Endothelial cell of umbilical vein (primary cell): ENCODE results near the gene ASPSCR1. TPM values are rescaled to one million over a fixed set of nuclear protein-coding genes. Genes with fewer than 3 reads are reported as not detected.
A peak's percentile ranks its signal among the peaks of the same experiment; 100 is the strongest.

Experiments used
- BruUV-seq: library from RNA; stranded (reverse); fragments of 400-500 nt; replicated peaks from 2 replicates; lab custom pipeline; 2021; lab: Mats Ljungman, UMichigan
- CTCF ChIA-PET: fragments of 300-600, 350-600 bp; sonication (Branson Sonifier 250); formaldehyde crosslinking; loops from one replicate; lab custom pipeline; 2021; ENCODE audit warnings: antibody characterized with exemption, inconsistent platforms; lab: Charles Lee
- POLR2A ChIA-PET: fragments of 300-600, 350-600 bp; sonication (Branson Sonifier 250); formaldehyde crosslinking; loops from one replicate; lab custom pipeline; 2021; ENCODE audit warnings: antibody characterized with exemption, inconsistent platforms; lab: Charles Lee
- DNase-seq: peaks from one replicate; pipeline ENCODE4 v3.0.0-alpha.2; 2011; ENCODE audit warnings: low read depth, low spot score
- FAIRE-seq: peaks from 2 replicates; lab custom pipeline; 2011; peaks lifted over from hg19 to GRCh38; lab: Jason Lieb, UNC
- H2AFZ ChIP-seq: 2 replicates; pipeline ENCODE4 v1.6.0; 2012; ENCODE audit warnings: low read depth, low read length, control low read depth, inconsistent platforms
- H3K27ac ChIP-seq: 2 replicates; pipeline ENCODE4 v1.5.1; 2011; ENCODE audit warnings: low read depth, mild to moderate bottlenecking, control low read depth, low read length, moderate library complexity; ENCODE audit not compliant: insufficient read depth
- H3K27me3 ChIP-seq, 2 experiments: 2 replicates each; pipeline versions ENCODE4 v1.6.0 to v1.6.1; 2011; ENCODE audit warnings: low read length in 2 of 2, mixed read lengths in 1 of 2; ENCODE audit not compliant: control insufficient read depth in 2 of 2, insufficient read depth in 2 of 2
- H3K36me3 ChIP-seq, 2 experiments: 2 replicates in 1 of 2; 3 replicates in 1 of 2; pipeline ENCODE4 v1.5.1; 2011; ENCODE audit warnings: low read length in 2 of 2, mild to moderate bottlenecking in 1 of 2, moderate library complexity in 1 of 2; ENCODE audit not compliant: control insufficient read depth in 2 of 2, insufficient read depth in 2 of 2; ENCODE audit errors: extremely low read depth in 1 of 2
- H3K4me1 ChIP-seq: 3 replicates; pipeline ENCODE4 v1.5.1; 2011; ENCODE audit warnings: mild to moderate bottlenecking, low read length; ENCODE audit not compliant: control insufficient read depth, insufficient read depth; ENCODE audit errors: extremely low read depth
- H3K4me2 ChIP-seq: 2 replicates; pipeline ENCODE4 v1.6.1; 2011; ENCODE audit warnings: low read length, control low read depth, mixed read lengths; ENCODE audit not compliant: insufficient read depth
- H3K4me3 ChIP-seq, 3 experiments: fragments of 200-600 bp in 1 of 3; sonication (generic), shearing (Covaris generic) in 1 of 3; replicated peaks in 1 of 3; 2 replicates each; pipeline ENCODE4 v1.5.1; 2011 to 2016; ENCODE audit warnings: control low read depth in 3 of 3, low read length in 3 of 3, mild to moderate bottlenecking in 2 of 3, inconsistent platforms in 1 of 3, low read depth in 1 of 3, moderate library complexity in 1 of 3; ENCODE audit not compliant: insufficient read depth in 1 of 3
- H3K79me2 ChIP-seq: 2 replicates; pipeline ENCODE4 v1.6.0; 2012; ENCODE audit warnings: low read length, inconsistent platforms; ENCODE audit not compliant: control insufficient read depth, insufficient read depth
- H3K9ac ChIP-seq: replicated peaks from 2 replicates; pipeline ENCODE3; 2011; ENCODE audit warnings: low read length, control low read depth; ENCODE audit not compliant: insufficient read depth; ENCODE audit errors: extremely low read depth
- H3K9me1 ChIP-seq: replicated peaks from 3 replicates; pipeline ENCODE4 v1.6.0; 2011; ENCODE audit warnings: mild to moderate bottlenecking, low read length; ENCODE audit not compliant: control insufficient read depth, insufficient read depth; ENCODE audit errors: extremely low read depth
- H3K9me3 ChIP-seq: replicated peaks from 2 replicates; pipeline ENCODE4 v1.5.1; 2012; ENCODE audit warnings: low read length, inconsistent platforms; ENCODE audit not compliant: control insufficient read depth, insufficient read depth
- H4K20me1 ChIP-seq: replicated peaks from 2 replicates; pipeline ENCODE3; 2011; ENCODE audit warnings: mild to moderate bottlenecking, low read length; ENCODE audit not compliant: control insufficient read depth, insufficient read depth; ENCODE audit errors: extremely low read depth
- CTCF ChIP-seq, 2 donors: IDR thresholded peaks; 1 replicate in 1 of 2; 2 replicates in 1 of 2; pipeline ENCODE4 v1.5.1; 2011; ENCODE audit warnings: low read length in 2 of 2, mild to moderate bottlenecking in 2 of 2, moderate library complexity in 2 of 2, control low read depth in 1 of 2, inconsistent platforms in 1 of 2, low read depth in 1 of 2; ENCODE audit not compliant: insufficient read depth in 1 of 2; ENCODE audit errors: extremely low read depth in 1 of 2
- MAX ChIP-seq: IDR thresholded peaks from 2 replicates; pipeline ENCODE4 v1.6.1; 2011; ENCODE audit not compliant: insufficient read depth, insufficient read length
- POLR2A ChIP-seq: IDR thresholded peaks from 2 replicates; pipeline ENCODE4 v1.6.1; 2012; ENCODE audit warnings: low read depth, mild to moderate bottlenecking, control low read depth, low read length
- dilution Hi-C: fragments of 300-500 bp; cut with MboI; formaldehyde crosslinking; loops from one replicate; pipeline ENCODE4 v1.15.0; 2019; ENCODE audit warnings: low sequenced_read_pairs; ENCODE audit not compliant: extremely low pct_ligation_motif_present
- intact Hi-C: fragments of 100-400 bp; cut with micrococcal nuclease; formaldehyde crosslinking; loops from one replicate; pipeline ENCODE4 v1.10.0; 2022
- polyA plus RNA-seq, 4 experiments: library from polyadenylated mRNA; depleted of rRNA in 3 of 4; stranded (reverse) in 3 of 4; unstranded in 1 of 4; fragments of >200 nt; gene quantifications; 2 replicates each; pipeline versions ENCODE4 v1.2.1 to v1.2.3, GENCODE V29; 2011 to 2012; ENCODE audit warnings: missing spikeins in 1 of 4
- total RNA-seq: library from RNA; stranded (reverse); gene quantifications from 2 replicates; pipeline ENCODE4 v1.2.3, GENCODE V29; 2021

ASPSCR1 gene
- total and polyA plus RNA-seq, 2 donors (not counting 3 experiments of a cell fraction or from before 2014, with no cell fraction given), result 24.8 to 36.5 TPM

GRCh38 chr17:82021107-82021899 is 43.9 kb downstream of the ASPSCR1 start:
- dilution Hi-C loops (no loop called here), intact Hi-C loops (loop anchor here (5.0 to 10.0 kb wide), 2 partner anchors 44 to 193 kb away; partner anchors contain the start of genes ASPSCR1 and CCDC57)
- CTCF ChIA-PET, result interaction anchor here (0.6 to 9.1 kb wide), 19 partner anchors 9 to 199 kb away, joined by 3 to 345 read pairs (median 8); partner anchors contain the start of genes ARHGDIA, DCXR, NOTUM and RAC3
- Histone ChIP-seq H3K4me1 (peaks cover 12% of the 10 kb centered on the region), H3K27ac (no peak overlapping the region), H3K27me3 (no peaks in the 10 kb centered on the region), H3K9me3 (no peaks in the 10 kb centered on the region), H3K9me1 (no peaks in the 10 kb centered on the region), H4K20me1 (no peaks in the 10 kb centered on the region), H3K4me2 (peak overlapping the region; percentile 70), H3K36me3 (no peaks in the 10 kb centered on the region), H2AFZ (no peak overlapping the region), H3K9ac (peak overlapping the region; percentile 20), H3K4me3 (no peak overlapping the region), H3K79me2 (peaks cover 5% of the 10 kb centered on the region)
- no TSS peak for BruUV-seq
- POLR2A ChIA-PET, result no interaction called here
- FAIRE-seq, result peak; percentile 88
- DNase-seq, result peak; percentile 61
- TF ChIP-seq POLR2A, result no peak
- TF ChIP-seq CTCF (IDR thresholded peaks at IDR 0.05; ENCODE audit: extremely low read depth in 1 of 2, insufficient read depth in 1 of 2, low read depth in 1 of 2, low read length in 2 of 2), result peak; percentile 59 to 77
- no peak for TF ChIP-seq MAX
